SH-SY5Y (cell line): ENCODE data around the gene CDH20.

Source experiments
- GATA2 ChIP-seq: IDR thresholded peaks from 2 replicates; pipeline ENCODE4 v1.6.1; 2011; ENCODE audit warnings: mild to moderate bottlenecking, low read depth, low read length
- GATA3 ChIP-seq: IDR thresholded peaks from 2 replicates; pipeline ENCODE4 v1.6.1; 2011; ENCODE audit warnings: low read depth, mild to moderate bottlenecking, low read length, moderate library complexity

GRCh38 chr18:61596296-61596695 lies 263.1 kb downstream of the CDH20 start:
- TF ChIP-seq GATA2 (no peak), GATA3 (no peak)
